DOHH2 (cell line): ENCODE data around the gene TNFAIP6.

ENCODE experiments used
- H3F3A ChIP-seq: fragments of 200-600 bp; sonication (generic), shearing (Covaris generic); 2 replicates; pipeline ENCODE4 v1.6.0; 2016; ENCODE audit warnings: antibody characterized with exemption, mild to moderate bottlenecking; ENCODE audit not compliant: control insufficient read depth, insufficient read depth
- H3K27ac ChIP-seq: fragments of 200-600 bp; sonication (generic); 2 replicates; pipeline ENCODE4 v1.5.1; 2014; ENCODE audit warnings: low read depth, mild to moderate bottlenecking, low read length, moderate library complexity
- H3K27me3 ChIP-seq: fragments of 200-600 bp; sonication (generic); 2 replicates; pipeline ENCODE4 v1.6.1; 2014; ENCODE audit warnings: mild to moderate bottlenecking, low read length, mixed read lengths; ENCODE audit not compliant: control insufficient read depth
- H3K36me3 ChIP-seq: fragments of 200-600 bp; sonication (generic); 2 replicates; pipeline ENCODE4 v1.6.1; 2014; ENCODE audit warnings: mild to moderate bottlenecking, low read length, moderate library complexity, mixed read lengths; ENCODE audit not compliant: control insufficient read depth
- H3K4me1 ChIP-seq: fragments of 200-600 bp; sonication (generic); 2 replicates; pipeline ENCODE4 v1.6.1; 2014; ENCODE audit warnings: mild to moderate bottlenecking, low read length, mixed read lengths; ENCODE audit not compliant: control insufficient read depth
- H3K4me2 ChIP-seq: fragments of 200-600 bp; sonication (generic); 2 replicates; pipeline ENCODE4 v1.6.0; 2014; ENCODE audit warnings: mild to moderate bottlenecking, low read length, moderate library complexity
- H3K4me3 ChIP-seq: fragments of 200-600 bp; sonication (generic); 2 replicates; pipeline ENCODE4 v1.5.1; 2014; ENCODE audit warnings: mild to moderate bottlenecking, low read length, mixed read lengths
- H3K79me2 ChIP-seq: fragments of 200-600 bp; sonication (generic); 2 replicates; pipeline ENCODE4 v1.6.1; 2014; ENCODE audit warnings: mild to moderate bottlenecking, low read length, mixed read lengths; ENCODE audit not compliant: control insufficient read depth
- H3K9me2 ChIP-seq: fragments of 200-600 bp; sonication (generic); replicated peaks from 2 replicates; pipeline ENCODE4 v1.6.1; 2014; ENCODE audit warnings: mild to moderate bottlenecking, low read length, mixed read lengths; ENCODE audit not compliant: control insufficient read depth
- H3K9me3 ChIP-seq: fragments of 200-600 bp; sonication (generic); 2 replicates; pipeline ENCODE4 v1.6.1; 2014; ENCODE audit warnings: antibody characterized with exemption, low read length, mixed read lengths; ENCODE audit not compliant: control insufficient read depth, insufficient read depth
- H4K20me1 ChIP-seq: fragments of 200-600 bp; sonication (generic); 2 replicates; pipeline ENCODE4 v1.6.0; 2014; ENCODE audit warnings: low read depth, mild to moderate bottlenecking, antibody characterized with exemption, low read length, moderate library complexity; ENCODE audit not compliant: control insufficient read depth, insufficient read depth
- EZH2phosphoT487 ChIP-seq: fragments of 200-600 bp; sonication (generic); IDR thresholded peaks from 2 replicates; pipeline ENCODE4 v1.6.1; 2017; ENCODE audit warnings: borderline replicate concordance, mild to moderate bottlenecking, antibody characterized with exemption, low read length, moderate library complexity, mixed read lengths
- TF ChIP-seq, protein P1 (sequence below): fragments of 200-600 bp; sonication (generic); IDR thresholded peaks from one replicate; pipeline ENCODE4 v1.5.1; 2014; ENCODE audit warnings: antibody characterized with exemption, mild to moderate bottlenecking, low read depth, low read length; ENCODE audit not compliant: poor library complexity, severe bottlenecking

Gene TNFAIP6

GRCh38 chr2:151391436-151391835, 34.0 kb downstream of the TNFAIP6 start:
- H3K4me3 ChIP-seq: no peak overlapping the region
- H4K20me1 ChIP-seq: no peaks in the 10 kb centered on the region
- no peaks in the 10 kb centered on the region for H3K27me3 ChIP-seq
- peaks cover 4% of the 10 kb centered on the region; the same call in 1 of the 2 replicates for H3K4me1 ChIP-seq
- H3K9me2 ChIP-seq: no peaks in the 10 kb centered on the region
- no peak overlapping the region for H3K27ac ChIP-seq
- H3F3A ChIP-seq: no peaks in the 10 kb centered on the region
- no peaks in the 10 kb centered on the region for H3K9me3 ChIP-seq
- no peaks in the 10 kb centered on the region for H3K79me2 ChIP-seq
- no peaks in the 10 kb centered on the region for H3K36me3 ChIP-seq
- TF ChIP-seq EZH2phosphoT487: no peak
- TF ChIP-seq, protein P1, sequence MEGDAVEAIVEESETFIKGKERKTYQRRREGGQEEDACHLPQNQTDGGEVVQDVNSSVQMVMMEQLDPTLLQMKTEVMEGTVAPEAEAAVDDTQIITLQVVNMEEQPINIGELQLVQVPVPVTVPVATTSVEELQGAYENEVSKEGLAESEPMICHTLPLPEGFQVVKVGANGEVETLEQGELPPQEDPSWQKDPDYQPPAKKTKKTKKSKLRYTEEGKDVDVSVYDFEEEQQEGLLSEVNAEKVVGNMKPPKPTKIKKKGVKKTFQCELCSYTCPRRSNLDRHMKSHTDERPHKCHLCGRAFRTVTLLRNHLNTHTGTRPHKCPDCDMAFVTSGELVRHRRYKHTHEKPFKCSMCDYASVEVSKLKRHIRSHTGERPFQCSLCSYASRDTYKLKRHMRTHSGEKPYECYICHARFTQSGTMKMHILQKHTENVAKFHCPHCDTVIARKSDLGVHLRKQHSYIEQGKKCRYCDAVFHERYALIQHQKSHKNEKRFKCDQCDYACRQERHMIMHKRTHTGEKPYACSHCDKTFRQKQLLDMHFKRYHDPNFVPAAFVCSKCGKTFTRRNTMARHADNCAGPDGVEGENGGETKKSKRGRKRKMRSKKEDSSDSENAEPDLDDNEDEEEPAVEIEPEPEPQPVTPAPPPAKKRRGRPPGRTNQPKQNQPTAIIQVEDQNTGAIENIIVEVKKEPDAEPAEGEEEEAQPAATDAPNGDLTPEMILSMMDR: no peak
- no peak overlapping the region for H3K4me2 ChIP-seq

- Histone ChIP-seq H3K27me3 (no peaks in the 10 kb centered on the region), H3K9me2 (no peaks in the 10 kb centered on the region), H3K4me2 (no peak overlapping the region), H3K9me3 (no peaks in the 10 kb centered on the region), H4K20me1 (no peaks in the 10 kb centered on the region), H3K27ac (no peak overlapping the region), H3K79me2 (no peaks in the 10 kb centered on the region), H3K36me3 (no peaks in the 10 kb centered on the region), H3K4me3 (no peak overlapping the region), H3K4me1 (peaks cover 4% of the 10 kb centered on the region; the same call in 1 of the 2 replicates), H3F3A (no peaks in the 10 kb centered on the region)
- TF ChIP-seq, protein P1: no peak
- no peak for TF ChIP-seq EZH2phosphoT487
Observed at GRCh38 chr2:151394509-151394908, 37.1 kb downstream of the TNFAIP6 start.

DNA sequence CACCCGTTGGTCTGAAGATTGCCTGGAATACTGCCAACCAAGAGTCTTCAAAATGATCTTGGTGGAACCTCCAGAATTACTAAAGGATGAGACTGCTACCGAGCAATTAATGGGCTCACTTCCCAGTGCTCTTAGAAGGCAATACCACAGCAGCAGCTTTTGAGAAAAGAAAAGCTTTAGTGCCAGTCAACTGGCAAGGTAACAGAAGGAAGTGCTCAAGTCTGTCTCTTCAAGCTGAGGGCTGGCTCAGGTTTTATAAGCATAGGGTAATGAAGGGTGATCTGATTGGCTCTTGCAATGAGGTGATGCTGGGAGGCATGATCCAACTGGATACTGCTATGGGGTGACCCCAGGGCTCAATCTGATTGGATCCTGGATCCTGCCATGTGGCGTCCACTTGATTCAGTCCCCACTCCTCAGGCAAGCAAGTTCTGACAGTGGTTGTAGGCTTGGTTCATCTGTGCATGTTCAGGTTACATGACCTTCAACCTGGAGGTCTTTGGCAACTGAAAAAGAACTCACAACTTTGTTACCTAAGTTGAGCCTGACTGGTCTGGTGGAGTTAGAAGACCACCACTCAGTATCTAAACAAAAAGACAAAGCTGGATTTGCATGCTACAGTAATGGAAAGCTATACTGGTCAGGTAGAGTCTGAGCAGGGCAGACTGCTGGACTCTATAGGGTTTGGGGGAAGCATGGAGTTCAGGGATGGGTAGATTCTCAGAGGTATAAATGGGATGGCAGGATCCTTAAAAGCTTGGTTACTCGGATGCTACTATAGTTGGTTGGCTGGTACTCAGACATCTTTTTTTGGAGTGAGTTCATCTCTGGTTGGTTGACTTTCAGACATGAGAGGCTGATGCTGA, 38.4 kb downstream of the TNFAIP6 start:
- TF ChIP-seq, protein P1: no peak
- no peak for TF ChIP-seq EZH2phosphoT487
- no peaks in the 10 kb centered on the region for H3K9me3 ChIP-seq
- H3K4me3 ChIP-seq: no peak overlapping the region
- no peaks in the 10 kb centered on the region for H3K27me3 ChIP-seq
- H3K9me2 ChIP-seq: no peaks in the 10 kb centered on the region
- no peaks in the 10 kb centered on the region for H3K79me2 ChIP-seq
- no peaks in the 10 kb centered on the region for H4K20me1 ChIP-seq
- peaks cover 4% of the 10 kb centered on the region; the same call in 1 of the 2 replicates for H3K4me1 ChIP-seq
- no peaks in the 10 kb centered on the region for H3K36me3 ChIP-seq
- H3F3A ChIP-seq: no peaks in the 10 kb centered on the region
- no peak overlapping the region for H3K27ac ChIP-seq
- H3K4me2 ChIP-seq: no peak overlapping the region
